Motor neuron (in vitro differentiated cells): ENCODE data around the gene PCCA. TPM values are rescaled to one million over a fixed set of nuclear protein-coding genes. Genes with fewer than 3 reads are reported as not detected.

Source experiments
- ATAC-seq, 8 experiments: fragments of 200-7000 bp; cut with Tn5 transposase; replicated peaks in 6 of 8; 2 replicates each; pipeline ENCODE4 v1.8.0; 2021; ENCODE audit warnings: mild to moderate bottlenecking in 8 of 8, moderate library complexity in 8 of 8
- H3K27ac ChIP-seq, 2 donors: fragments of 250-450 bp; sonication (Bioruptor Pico); 2 replicates each; pipeline ENCODE4 v1.9.0; 2021; ENCODE audit warnings: antibody characterized with exemption in 2 of 2, mild to moderate bottlenecking in 2 of 2, moderate library complexity in 1 of 2
- H3K4me1 ChIP-seq, 2 donors: fragments of 250-450 bp; sonication (Bioruptor Pico); replicated peaks in 1 of 2; 2 replicates each; pipeline ENCODE4 v1.6.1; 2021; ENCODE audit warnings: antibody characterized with exemption in 2 of 2, mild to moderate bottlenecking in 2 of 2, moderate library complexity in 1 of 2
- H3K4me3 ChIP-seq, 5 donors: fragments of 250-450 bp; sonication (Bioruptor Pico); 2 replicates each; pipeline ENCODE4 v1.9.0; 2021; ENCODE audit warnings: antibody characterized with exemption in 5 of 5, mild to moderate bottlenecking in 5 of 5, moderate library complexity in 4 of 5
- WGBS, 10 experiments: fragments of 450-650 bp; shearing (Covaris generic); methylation state at CpG; one replicate each; pipeline ENCODE4 v1.0.0; 2022; 5-methylcytosine and 5-hydroxymethylcytosine counted together
- in situ Hi-C, 9 experiments: fragments of 400-800 bp; cut with MboI; loops; one replicate each; pipeline ENCODE4 v1.15.0; 2021; ENCODE audit warnings: low sequenced_read_pairs in 9 of 9, low pct_unique_long_range_greater_than_20kb in 2 of 9; ENCODE audit not compliant: unreplicated experiment in 9 of 9
- total RNA-seq, 8 experiments: library from RNA; unstranded; fragments of 300-600 nt; gene quantifications; 2 replicates each; pipeline versions ENCODE4 v1.2.3 to v1.2.4, GENCODE V29; 2022

Gene PCCA
- total RNA-seq, 8 experiments from 2014 or later, result 19.1 to 98.3 (median 50.9) TPM

DNA sequence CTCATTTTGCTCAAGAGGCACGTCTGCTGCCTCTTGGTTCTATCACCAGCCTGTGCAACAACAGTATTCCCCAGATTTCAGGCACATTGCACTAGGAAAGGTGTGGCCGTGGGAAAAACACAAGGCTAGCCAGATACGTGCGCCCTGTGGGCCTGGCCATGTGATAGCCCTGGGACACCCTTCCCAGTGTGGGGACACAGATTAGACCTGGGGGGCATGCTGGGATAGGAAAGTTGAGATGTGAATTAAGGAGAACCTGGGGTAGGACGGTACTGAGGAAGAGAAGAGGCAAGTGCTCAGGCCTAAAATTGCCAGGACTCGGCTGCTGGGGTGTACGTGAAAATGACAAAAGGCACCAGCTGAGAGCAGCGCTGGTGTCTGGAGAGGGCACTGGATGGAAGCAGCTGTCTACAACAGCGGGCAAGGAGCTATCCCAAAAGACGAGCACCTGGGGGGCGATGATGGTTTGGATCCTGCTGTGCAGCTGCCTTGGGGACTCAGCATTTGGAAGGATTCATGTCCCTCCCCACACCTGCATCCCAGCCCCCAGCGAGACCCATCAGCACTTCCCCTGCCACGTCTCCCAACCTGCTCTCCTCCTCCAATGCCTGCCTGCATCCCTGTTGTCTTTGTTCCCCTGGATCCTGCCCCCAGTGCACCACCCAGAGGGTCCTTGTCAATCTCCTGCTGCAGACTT is 445.4 kb downstream of the PCCA start:
- Histone ChIP-seq H3K4me3 (no peak overlapping the region), H3K27ac (no peak overlapping the region), H3K4me1 (peaks cover 0 to 18% of the 10 kb centered on the region in 2 donors)
- 67 to 100% (median 80%) methylated on average over 1 to 5 of the region's 13 CpGs; no CpG with 5 or more reads in 3 of the 10 experiments for WGBS, 10 experiments
- in situ Hi-C loops, result loop anchor here in 2 of 9 experiments (25.0 kb wide), 1 partner anchor 872 kb away; no protein-coding TSS in a partner anchor
- no peak for ATAC-seq

GRCh38 chr13:100534911-100535310 is 446.0 kb downstream of the PCCA start:
- no peak for ATAC-seq
- no peak overlapping the region for H3K27ac ChIP-seq
- WGBS, 10 experiments, result 90 to 100% (median 100%) methylated on average over 2 to 4 of the region's 6 CpGs; no CpG with 5 or more reads in 6 of the 10 experiments
- H3K4me3 ChIP-seq, result no peak overlapping the region
- in situ Hi-C loops, result loop anchor here in 2 of 9 experiments (25.0 kb wide), 1 partner anchor 873 kb away; no protein-coding TSS in a partner anchor
- H3K4me1 ChIP-seq, result peaks cover 0 to 12% of the 10 kb centered on the region in 2 donors

GRCh38 chr13:100535426-100536135 is 446.7 kb downstream of the PCCA start:
- in situ Hi-C loops, result loop anchor here in 2 of 9 experiments (25.0 kb wide), 1 partner anchor 873 kb away; no protein-coding TSS in a partner anchor
- Histone ChIP-seq H3K27ac (no peak overlapping the region), H3K4me1 (peaks cover 0 to 5% of the 10 kb centered on the region in 2 donors), H3K4me3 (no peak overlapping the region)
- no peak for ATAC-seq
- WGBS, 10 experiments, result 20 to 100% (median 93%) methylated on average over 4 to 16 of the region's 16 CpGs

DNA sequence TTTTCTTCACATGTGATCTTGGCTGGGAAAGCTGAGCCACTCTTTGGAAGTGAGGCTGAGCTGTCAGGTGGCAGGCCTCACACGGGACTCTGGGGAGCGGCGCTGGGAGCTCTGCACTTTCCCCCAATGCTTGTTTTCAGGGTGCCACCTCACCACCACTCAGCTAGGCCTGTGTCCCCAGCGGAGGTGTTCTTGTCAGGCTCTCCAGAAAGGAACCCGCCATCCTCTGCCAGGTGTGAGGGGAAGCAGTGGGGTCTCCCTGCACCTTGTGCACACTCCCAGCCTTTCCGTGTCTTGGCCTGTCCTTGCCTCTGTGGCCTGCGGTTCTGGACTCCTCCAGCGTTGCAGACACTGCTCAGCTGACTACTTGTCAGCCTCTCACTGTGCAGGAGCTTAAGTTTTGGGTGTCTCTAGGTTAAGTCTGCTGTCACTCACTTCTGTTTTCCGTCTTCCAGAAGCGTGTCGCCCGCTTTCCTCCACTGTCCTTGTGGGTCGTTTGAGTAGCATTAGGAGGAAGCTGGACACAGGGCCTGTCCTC is 447.8 kb downstream of the PCCA start:
- Histone ChIP-seq H3K27ac (no peak overlapping the region), H3K4me1 (no peaks in the 10 kb centered on the region), H3K4me3 (no peak overlapping the region)
- ATAC-seq, result no peak
- whole genome bisulfite sequencing, 10 experiments, result 86 to 100% (median 90%) methylated on average over 1 to 9 of the region's 13 CpGs; no CpG with 5 or more reads in 1 of the 10 experiments
- in situ Hi-C loops, result loop anchor here in 2 of 9 experiments (25.0 kb wide), 1 partner anchor 874 kb away; no protein-coding TSS in a partner anchor

DNA sequence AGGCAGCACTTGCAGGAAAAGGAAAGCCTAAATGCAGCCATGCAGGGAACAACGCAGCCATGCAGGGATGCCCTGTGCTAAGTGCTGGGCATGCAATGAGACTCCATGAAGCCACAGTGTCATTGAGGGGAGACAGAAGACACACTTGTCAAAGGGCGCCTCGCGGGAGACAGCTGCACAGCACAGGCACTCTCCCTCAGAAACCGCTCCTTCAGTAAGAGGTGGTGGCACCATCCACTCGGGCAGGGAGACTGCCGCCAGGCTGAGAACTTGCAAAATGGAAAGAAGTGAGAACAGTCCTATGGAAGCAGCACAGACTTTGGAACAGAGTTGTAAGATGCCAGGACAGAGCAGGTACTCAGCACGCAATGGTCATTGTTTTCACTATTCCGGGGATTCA is 448.6 kb downstream of the PCCA start:
- in situ Hi-C loops, result loop anchor here in 2 of 9 experiments (25.0 kb wide), 1 partner anchor 875 kb away; no protein-coding TSS in a partner anchor
- no peak overlapping the region for H3K27ac ChIP-seq
- H3K4me3 ChIP-seq, result no peak overlapping the region
- no peak for ATAC-seq
- 73 to 96% (median 80%) methylated on average over 1 to 6 of the region's 9 CpGs; no CpG with 5 or more reads in 2 of the 10 experiments for WGBS, 10 experiments
- H3K4me1 ChIP-seq, result no peaks in the 10 kb centered on the region

DNA sequence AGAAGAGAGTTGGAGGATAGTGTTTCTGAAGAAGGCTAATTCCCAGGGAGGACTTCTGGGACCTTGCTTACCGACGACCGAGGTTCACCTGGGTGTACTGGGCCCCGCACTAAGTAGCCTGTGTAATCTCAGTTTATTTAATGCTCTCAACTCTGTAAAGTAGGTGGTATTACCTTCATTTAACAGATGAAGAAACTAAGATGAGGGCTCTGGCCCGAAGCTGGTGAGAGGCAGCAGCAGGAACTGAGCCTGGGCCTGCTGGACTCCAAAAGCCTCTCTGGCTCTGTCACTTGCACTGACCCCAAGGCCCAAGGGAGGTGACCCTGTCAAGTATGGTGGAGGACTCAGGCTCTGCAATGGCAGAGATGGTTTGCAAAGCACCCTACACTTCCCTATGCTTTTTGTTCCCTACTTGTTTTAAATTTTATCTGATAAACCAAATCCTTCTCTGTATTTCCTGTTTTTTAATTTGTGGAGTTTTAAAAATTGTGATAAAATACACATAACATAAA is 449.1 kb downstream of the PCCA start:
- in situ Hi-C loops, result loop anchor here in 2 of 9 experiments (25.0 kb wide), 1 partner anchor 876 kb away; no protein-coding TSS in a partner anchor
- no peaks in the 10 kb centered on the region for H3K4me1 ChIP-seq
- 60 to 100% (median 94%) methylated on average over 1 to 5 of the region's 5 CpGs; no CpG with 5 or more reads in 3 of the 10 experiments for WGBS, 10 experiments

GRCh38 chr13:100540621-100541020 is 451.7 kb downstream of the PCCA start:
- Histone ChIP-seq H3K4me3 (no peak overlapping the region), H3K4me1 (no peaks in the 10 kb centered on the region), H3K27ac (no peak overlapping the region)
- ATAC-seq, result no peak
- 0 to 100% (median 75%) methylated on average over 1 to 3 of the region's 3 CpGs; no CpG with 5 or more reads in 3 of the 10 experiments for WGBS, 10 experiments
- in situ Hi-C loops, result loop anchor here in 2 of 9 experiments (25.0 kb wide), 1 partner anchor 878 kb away; no protein-coding TSS in a partner anchor

More for the DNA sequence above, 449.1 kb downstream of the PCCA start:
- no peak overlapping the region for H3K4me3 ChIP-seq
- H3K27ac ChIP-seq, result no peak overlapping the region
- ATAC-seq, result no peak

- Histone ChIP-seq H3K27ac (no peak overlapping the region), H3K4me3 (no peak overlapping the region), H3K4me1 (no peaks in the 10 kb centered on the region)
- 73 to 100% (median 89%) methylated on average over 3 to 15 of the region's 18 CpGs; no CpG with 5 or more reads in 1 of the 10 experiments for WGBS, 10 experiments
- no peak for ATAC-seq
- in situ Hi-C loops, result loop anchor here in 2 of 9 experiments (25.0 kb wide), 1 partner anchor 880 kb away; no protein-coding TSS in a partner anchor
Measured at GRCh38 chr13:100541897-100542825, 453.3 kb downstream of the PCCA start.

- in situ Hi-C loops, result loop anchor here in 2 of 9 experiments (25.0 kb wide), 1 partner anchor 880 kb away; no protein-coding TSS in a partner anchor
- ATAC-seq, result peak in 3 of 8 experiments; percentile 77 to 96 (median 83)
- Histone ChIP-seq H3K4me1 (no peaks in the 10 kb centered on the region), H3K4me3 (no peak overlapping the region), H3K27ac (no peak overlapping the region)
- 3 to 100% (median 80%) methylated on average over 1 to 8 of the region's 8 CpGs for whole genome bisulfite sequencing, 10 experiments
Measured at GRCh38 chr13:100542826-100543156, 453.9 kb downstream of the PCCA start.

DNA sequence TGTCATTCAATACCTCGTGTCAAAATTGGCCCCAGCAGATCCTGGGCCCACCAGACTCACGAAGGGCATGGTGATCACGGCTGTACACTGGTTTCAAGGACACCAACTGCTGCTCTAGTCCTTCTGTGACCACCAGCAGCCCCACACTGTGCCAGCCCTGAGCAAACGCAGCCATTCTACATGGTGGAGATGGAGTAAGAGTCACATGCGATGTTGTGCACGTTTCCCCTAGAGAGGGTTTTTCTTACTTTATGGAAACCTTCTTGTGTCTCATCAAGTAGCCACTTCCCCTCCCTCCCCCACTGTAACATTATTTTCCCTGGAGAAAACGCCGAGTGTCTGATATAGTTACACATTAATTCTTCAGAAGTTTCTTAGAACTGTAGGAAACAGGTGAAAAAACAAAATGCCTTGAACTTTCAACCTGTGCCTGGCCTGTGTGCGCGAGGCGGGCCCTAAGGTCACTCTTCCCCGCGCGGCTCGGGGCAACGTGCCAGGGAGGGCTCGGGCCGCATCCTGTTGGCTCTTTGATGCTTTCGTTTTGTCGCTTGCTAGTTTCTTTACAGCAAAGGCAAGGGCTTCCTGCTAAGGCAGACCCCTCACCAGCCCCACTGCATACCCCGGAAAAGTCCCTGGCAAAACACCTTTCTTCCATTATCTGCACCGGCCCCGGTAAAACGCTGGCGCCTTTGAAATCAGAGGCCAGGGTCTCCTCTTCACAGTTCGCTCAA is 455.1 kb downstream of the PCCA start:
- Histone ChIP-seq H3K4me1 (no peaks in the 10 kb centered on the region), H3K4me3 (no peak overlapping the region), H3K27ac (no peak overlapping the region)
- in situ Hi-C loops, result loop anchor here in 2 of 9 experiments (25.0 kb wide), 1 partner anchor 882 kb away; no protein-coding TSS in a partner anchor
- no peak for ATAC-seq
- 77 to 100% (median 91%) methylated on average over 1 to 18 of the region's 26 CpGs; no CpG with 5 or more reads in 1 of the 10 experiments for WGBS, 10 experiments
